HL-60 (cell line): ENCODE measurements around the gene SLC9C1.

Source experiments
- DNase-seq, 2 experiments: peaks; one replicate each; pipeline ENCODE4 v3.0.0-alpha.2; 2010 to 2020; ENCODE audit warnings: low read depth in 1 of 2, low spot score in 1 of 2
- H3K27ac ChIP-seq: fragments of 250-450 bp; sonication (Bioruptor Pico); replicated peaks from 2 replicates; pipeline ENCODE4 v1.5.1; 2020; ENCODE audit warnings: mild to moderate bottlenecking, moderate library complexity
- H3K27me3 ChIP-seq: fragments of 250-450 bp; sonication (Bioruptor Pico); 2 replicates; pipeline ENCODE4 v1.5.1; 2021; ENCODE audit warnings: mild to moderate bottlenecking, moderate library complexity; ENCODE audit not compliant: insufficient read depth, poor library complexity, severe bottlenecking
- H3K4me3 ChIP-seq: replicated peaks from 2 replicates; pipeline ENCODE4 v1.5.1; 2011; ENCODE audit warnings: mild to moderate bottlenecking, control low read depth, low read length; ENCODE audit not compliant: insufficient read depth
- GABPA ChIP-seq: IDR thresholded peaks from 2 replicates; pipeline ENCODE4 v1.6.1; 2012; ENCODE audit warnings: low read depth
- POLR2AphosphoS5 ChIP-seq: IDR thresholded peaks from 2 replicates; pipeline ENCODE4 v1.6.1; 2012; ENCODE audit warnings: low read depth
- SPI1 ChIP-seq: IDR thresholded peaks from 2 replicates; pipeline ENCODE4 v1.6.1; 2012; ENCODE audit warnings: low read depth, mild to moderate bottlenecking, borderline replicate concordance
- TF ChIP-seq, protein P1 (sequence below): IDR thresholded peaks from one replicate; pipeline ENCODE4 v1.5.1; 2011; ENCODE audit warnings: low read length, control low read depth, inconsistent platforms; ENCODE audit not compliant: insufficient read depth
- TF ChIP-seq, protein P2 (sequence below): IDR thresholded peaks from 2 replicates; pipeline ENCODE4 v1.6.1; 2012; ENCODE audit warnings: low read depth; ENCODE audit not compliant: insufficient replicate concordance

Gene SLC9C1

DNA sequence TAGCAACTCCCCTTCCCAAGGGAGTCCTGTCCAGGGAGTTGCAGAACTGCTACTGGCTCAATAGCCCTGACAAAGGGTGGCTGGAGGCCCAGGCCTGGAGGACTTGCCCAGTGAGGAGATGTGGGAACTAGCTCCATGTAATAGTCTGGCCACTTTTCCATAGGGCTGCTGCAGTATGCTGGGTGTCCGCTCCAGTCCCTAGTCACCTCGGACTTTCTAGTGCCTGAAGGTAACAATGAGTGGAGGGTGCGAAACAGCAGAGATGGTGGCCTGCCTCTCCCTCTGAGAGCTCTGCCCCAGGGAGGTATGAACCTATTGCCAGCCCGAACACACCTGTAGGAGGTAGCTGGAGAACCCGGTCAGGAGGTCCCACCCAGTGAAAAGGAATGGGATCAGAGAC lies 119.0 kb downstream of the SLC9C1 start:
- no peak for TF ChIP-seq POLR2AphosphoS5
- TF ChIP-seq, protein P1, sequence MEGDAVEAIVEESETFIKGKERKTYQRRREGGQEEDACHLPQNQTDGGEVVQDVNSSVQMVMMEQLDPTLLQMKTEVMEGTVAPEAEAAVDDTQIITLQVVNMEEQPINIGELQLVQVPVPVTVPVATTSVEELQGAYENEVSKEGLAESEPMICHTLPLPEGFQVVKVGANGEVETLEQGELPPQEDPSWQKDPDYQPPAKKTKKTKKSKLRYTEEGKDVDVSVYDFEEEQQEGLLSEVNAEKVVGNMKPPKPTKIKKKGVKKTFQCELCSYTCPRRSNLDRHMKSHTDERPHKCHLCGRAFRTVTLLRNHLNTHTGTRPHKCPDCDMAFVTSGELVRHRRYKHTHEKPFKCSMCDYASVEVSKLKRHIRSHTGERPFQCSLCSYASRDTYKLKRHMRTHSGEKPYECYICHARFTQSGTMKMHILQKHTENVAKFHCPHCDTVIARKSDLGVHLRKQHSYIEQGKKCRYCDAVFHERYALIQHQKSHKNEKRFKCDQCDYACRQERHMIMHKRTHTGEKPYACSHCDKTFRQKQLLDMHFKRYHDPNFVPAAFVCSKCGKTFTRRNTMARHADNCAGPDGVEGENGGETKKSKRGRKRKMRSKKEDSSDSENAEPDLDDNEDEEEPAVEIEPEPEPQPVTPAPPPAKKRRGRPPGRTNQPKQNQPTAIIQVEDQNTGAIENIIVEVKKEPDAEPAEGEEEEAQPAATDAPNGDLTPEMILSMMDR = no peak
- TF ChIP-seq GABPA = no peak
- TF ChIP-seq SPI1 = no peak
- TF ChIP-seq, protein P2, sequence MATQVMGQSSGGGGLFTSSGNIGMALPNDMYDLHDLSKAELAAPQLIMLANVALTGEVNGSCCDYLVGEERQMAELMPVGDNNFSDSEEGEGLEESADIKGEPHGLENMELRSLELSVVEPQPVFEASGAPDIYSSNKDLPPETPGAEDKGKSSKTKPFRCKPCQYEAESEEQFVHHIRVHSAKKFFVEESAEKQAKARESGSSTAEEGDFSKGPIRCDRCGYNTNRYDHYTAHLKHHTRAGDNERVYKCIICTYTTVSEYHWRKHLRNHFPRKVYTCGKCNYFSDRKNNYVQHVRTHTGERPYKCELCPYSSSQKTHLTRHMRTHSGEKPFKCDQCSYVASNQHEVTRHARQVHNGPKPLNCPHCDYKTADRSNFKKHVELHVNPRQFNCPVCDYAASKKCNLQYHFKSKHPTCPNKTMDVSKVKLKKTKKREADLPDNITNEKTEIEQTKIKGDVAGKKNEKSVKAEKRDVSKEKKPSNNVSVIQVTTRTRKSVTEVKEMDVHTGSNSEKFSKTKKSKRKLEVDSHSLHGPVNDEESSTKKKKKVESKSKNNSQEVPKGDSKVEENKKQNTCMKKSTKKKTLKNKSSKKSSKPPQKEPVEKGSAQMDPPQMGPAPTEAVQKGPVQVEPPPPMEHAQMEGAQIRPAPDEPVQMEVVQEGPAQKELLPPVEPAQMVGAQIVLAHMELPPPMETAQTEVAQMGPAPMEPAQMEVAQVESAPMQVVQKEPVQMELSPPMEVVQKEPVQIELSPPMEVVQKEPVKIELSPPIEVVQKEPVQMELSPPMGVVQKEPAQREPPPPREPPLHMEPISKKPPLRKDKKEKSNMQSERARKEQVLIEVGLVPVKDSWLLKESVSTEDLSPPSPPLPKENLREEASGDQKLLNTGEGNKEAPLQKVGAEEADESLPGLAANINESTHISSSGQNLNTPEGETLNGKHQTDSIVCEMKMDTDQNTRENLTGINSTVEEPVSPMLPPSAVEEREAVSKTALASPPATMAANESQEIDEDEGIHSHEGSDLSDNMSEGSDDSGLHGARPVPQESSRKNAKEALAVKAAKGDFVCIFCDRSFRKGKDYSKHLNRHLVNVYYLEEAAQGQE = no peak
- H3K27ac ChIP-seq = no peak overlapping the region
- no peak for DNase-seq
- H3K27me3 ChIP-seq = no peaks in the 10 kb centered on the region
- no peak overlapping the region for H3K4me3 ChIP-seq

DNA sequence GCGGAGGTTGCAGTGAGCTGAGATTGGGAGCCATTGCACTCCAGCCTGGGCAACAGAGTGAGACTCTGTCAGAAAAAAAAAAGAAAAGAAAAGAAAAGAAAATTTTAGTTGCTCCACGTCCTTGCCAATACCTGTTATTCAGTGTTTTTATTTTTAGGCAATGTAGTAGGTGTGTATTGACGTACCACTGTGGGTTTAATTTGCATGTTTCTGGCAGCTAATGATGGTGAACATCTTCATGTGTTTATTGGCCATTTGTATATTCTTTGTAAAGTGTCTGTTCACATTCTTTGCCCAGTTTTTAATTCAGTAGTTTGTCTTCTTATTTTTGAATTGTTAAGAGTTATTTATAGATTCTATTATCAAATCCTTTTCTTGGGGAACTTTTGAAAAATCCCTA lies 122.9 kb downstream of the SLC9C1 start:
- no peak for TF ChIP-seq GABPA
- no peak for TF ChIP-seq POLR2AphosphoS5
- TF ChIP-seq, protein P1 = no peak
- no peak overlapping the region for H3K4me3 ChIP-seq
- DNase-seq = no peak
- no peak overlapping the region for H3K27ac ChIP-seq
- H3K27me3 ChIP-seq = no peaks in the 10 kb centered on the region

DNA sequence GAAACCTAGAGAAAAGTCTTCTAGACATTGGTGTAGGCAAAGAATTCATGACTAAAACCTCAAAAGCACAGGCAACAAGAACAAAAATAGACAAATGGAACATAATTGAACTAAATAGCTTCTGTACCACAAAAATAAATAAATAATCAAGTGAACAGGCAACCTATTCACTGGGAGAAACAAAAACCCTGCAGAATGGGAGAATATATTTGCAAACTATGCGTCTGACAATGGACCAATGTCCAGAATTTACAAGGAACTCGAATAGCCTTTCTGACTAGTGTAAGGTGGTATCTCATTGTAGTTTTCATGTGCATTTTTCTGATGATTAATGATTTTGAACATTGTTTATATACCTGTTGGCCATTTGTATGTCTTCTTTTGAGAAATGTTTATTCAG lies 124.0 kb downstream of the SLC9C1 start:
- Histone ChIP-seq H3K27ac (no peak overlapping the region), H3K4me3 (no peak overlapping the region), H3K27me3 (no peaks in the 10 kb centered on the region)
- TF ChIP-seq, protein P1 = no peak
- TF ChIP-seq GABPA (no peak), SPI1 (no peak), POLR2AphosphoS5 (no peak)
- no peak for DNase-seq

DNA sequence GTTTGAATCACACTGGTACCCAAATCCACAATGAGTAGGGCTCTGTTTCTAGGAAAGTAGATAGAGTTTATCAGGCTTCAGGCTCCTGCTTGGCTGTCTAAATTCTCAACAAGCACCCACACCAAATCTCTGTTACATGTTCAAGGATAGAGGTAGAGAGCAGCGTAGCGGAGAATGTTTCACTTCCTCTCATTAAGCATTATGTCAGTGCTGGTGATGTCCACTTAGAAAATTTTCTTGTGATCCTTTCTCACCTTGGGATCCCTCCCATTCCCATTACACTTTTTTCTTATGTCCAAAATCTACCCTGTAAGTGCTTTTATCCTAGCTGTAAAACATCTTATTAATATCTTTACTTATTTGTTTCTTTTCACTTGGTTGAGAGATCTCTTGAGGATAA lies 126.3 kb downstream of the SLC9C1 start:
- H3K27me3 ChIP-seq = no peaks in the 10 kb centered on the region
- no peak overlapping the region for H3K27ac ChIP-seq
- no peak overlapping the region for H3K4me3 ChIP-seq
- DNase-seq = no peak
- TF ChIP-seq SPI1 (no peak), GABPA (no peak), POLR2AphosphoS5 (no peak)
- TF ChIP-seq, protein P2 = no peak
- TF ChIP-seq, protein P1 = no peak
